ENCODE data around the gene LITAFD.

GRCh38 chr16:8872967-8873865, 8.9 kb upstream of the LITAFD start:
- no peak for TF ChIP-seq EZH2 (IDR thresholded peaks at IDR 0.05; ENCODE audit: low read length, unreplicated experiment)
- peak; percentile 34 for TF ChIP-seq CTCF (conservative IDR thresholded peaks at IDR 0.05; ENCODE audit: low read depth, low read length)
- no peak for TF ChIP-seq EZH2phosphoT487 (IDR thresholded peaks at IDR 0.05; ENCODE audit: borderline replicate concordance, low read length)

Measured in PC-3 (cell line).